MG63 (cell line): ENCODE results near the gene PIGR. TPM values are rescaled to one million over a fixed set of nuclear protein-coding genes. Genes with fewer than 3 reads are reported as not detected.
A peak's percentile ranks its signal among the peaks of the same experiment; 100 is the strongest.

Source experiments
- DNase-seq: peaks from one replicate; pipeline ENCODE4 v3.0.0-alpha.2; 2020
- H3K27me3 ChIP-seq: fragments of 250-450 bp; sonication (Bioruptor Pico); 2 replicates; pipeline ENCODE4 v1.5.1; 2020; ENCODE audit warnings: mild to moderate bottlenecking, moderate library complexity
- H3K36me3 ChIP-seq: fragments of 250-450 bp; sonication (Bioruptor Pico); 2 replicates; pipeline ENCODE4 v1.5.1; 2020; ENCODE audit warnings: mild to moderate bottlenecking, moderate library complexity
- H3K4me3 ChIP-seq: fragments of 250-450 bp; sonication (Bioruptor Pico); 2 replicates; pipeline ENCODE4 v1.5.1; 2020; ENCODE audit warnings: mild to moderate bottlenecking, moderate library complexity
- H3K9me3 ChIP-seq: fragments of 250-450 bp; sonication (Bioruptor Pico); 2 replicates; pipeline ENCODE4 v1.5.1; 2020; ENCODE audit warnings: mild to moderate bottlenecking, moderate library complexity
- total RNA-seq: library from RNA; depleted of rRNA; stranded (reverse); fragments of >200 nt; shearing (Covaris generic); gene quantifications from 2 replicates; pipeline ENCODE4 v1.2.3, GENCODE V29; 2014; ENCODE audit warnings: low replicate concordance

The PIGR gene
- total RNA-seq, 1 experiment from 2014 or later, result not detected

DNA sequence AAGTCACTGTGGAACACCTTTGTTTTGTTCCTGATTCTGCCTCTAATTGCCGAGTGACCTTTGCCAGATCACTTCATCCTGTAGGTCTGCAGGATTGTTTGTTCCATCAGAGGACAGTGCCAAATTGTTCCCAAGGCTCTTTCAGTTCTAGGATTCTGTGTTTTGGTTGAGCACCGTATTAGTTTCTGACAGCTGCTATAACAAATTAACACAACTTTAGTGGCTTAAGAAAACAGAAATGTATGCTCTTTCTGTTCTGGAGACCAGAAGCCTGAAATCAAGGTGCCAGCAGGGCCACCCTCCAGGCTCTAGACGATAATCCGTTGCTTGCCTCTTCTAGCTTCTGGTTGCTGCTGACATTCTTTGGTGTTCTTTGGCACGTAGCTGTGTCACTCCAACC is 3.4 kb upstream of the PIGR start:
- Histone ChIP-seq H3K9me3 (no peaks in the 10 kb centered on the region), H3K27me3 (peaks cover 3% of the 10 kb centered on the region; the same call in 1 of the 2 replicates), H3K4me3 (no peak overlapping the region), H3K36me3 (no peaks in the 10 kb centered on the region)
- no peak for DNase-seq

GRCh38 chr1:206949208-206949607 is 2.9 kb upstream of the PIGR start:
- no peak for DNase-seq
- no peak overlapping the region for H3K4me3 ChIP-seq
- no peaks in the 10 kb centered on the region for H3K36me3 ChIP-seq
- H3K27me3 ChIP-seq, result peaks cover 7% of the 10 kb centered on the region
- H3K9me3 ChIP-seq, result no peaks in the 10 kb centered on the region

DNA sequence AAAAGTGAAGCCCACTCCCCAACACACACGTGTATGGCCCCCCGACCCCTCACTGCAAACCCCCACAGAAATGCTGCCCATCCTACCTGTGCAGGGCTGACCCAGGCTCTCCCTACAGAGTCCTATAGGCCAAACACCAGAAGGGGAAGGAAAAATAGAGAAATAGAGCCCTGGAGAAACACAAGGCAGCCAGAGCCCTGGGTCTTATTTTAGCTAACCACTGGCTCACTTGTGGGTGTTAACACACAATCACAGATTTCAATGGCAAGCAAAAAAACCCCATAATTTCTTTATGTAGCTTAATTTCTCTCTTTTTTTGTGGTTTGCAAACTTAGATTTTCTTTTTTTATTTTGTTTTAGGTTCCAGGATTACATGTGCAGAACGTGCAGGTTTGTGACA is 989 bp upstream of the PIGR start:
- no peak overlapping the region for H3K4me3 ChIP-seq
- H3K27me3 ChIP-seq, result peaks cover 14% of the 10 kb centered on the region
- H3K36me3 ChIP-seq, result no peaks in the 10 kb centered on the region
- no peaks in the 10 kb centered on the region for H3K9me3 ChIP-seq
- DNase-seq, result no peak

- Histone ChIP-seq H3K4me3 (no peak overlapping the region), H3K27me3 (peaks cover 14% of the 10 kb centered on the region), H3K36me3 (no peaks in the 10 kb centered on the region), H3K9me3 (no peaks in the 10 kb centered on the region)
- no peak for DNase-seq
These were observed 487 bp downstream of the PIGR start for GRCh38 chr1:206945779-206946178.

DNA sequence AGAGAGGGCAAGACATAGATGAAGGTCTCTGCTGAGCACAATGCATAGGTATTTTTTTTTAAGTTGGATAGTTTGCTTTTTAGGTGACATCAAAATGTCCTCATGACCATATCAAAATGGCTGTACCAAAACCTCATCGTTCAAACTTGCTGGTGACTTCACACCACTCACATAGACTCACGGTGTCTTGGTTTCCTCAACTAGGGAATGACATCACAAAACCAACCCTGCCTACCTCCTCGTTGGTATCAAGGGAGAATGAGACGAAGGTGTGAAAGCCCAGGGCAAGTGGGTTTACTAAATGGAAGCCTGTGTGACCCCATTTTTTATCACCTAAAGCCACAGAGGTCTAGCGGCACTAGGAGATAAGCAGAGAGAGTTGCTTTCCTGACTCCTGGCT is 1.6 kb downstream of the PIGR start:
- H3K4me3 ChIP-seq, result no peak overlapping the region
- H3K36me3 ChIP-seq, result no peaks in the 10 kb centered on the region
- DNase-seq, result no peak
- H3K9me3 ChIP-seq, result no peaks in the 10 kb centered on the region
- peaks cover 14% of the 10 kb centered on the region for H3K27me3 ChIP-seq

DNA sequence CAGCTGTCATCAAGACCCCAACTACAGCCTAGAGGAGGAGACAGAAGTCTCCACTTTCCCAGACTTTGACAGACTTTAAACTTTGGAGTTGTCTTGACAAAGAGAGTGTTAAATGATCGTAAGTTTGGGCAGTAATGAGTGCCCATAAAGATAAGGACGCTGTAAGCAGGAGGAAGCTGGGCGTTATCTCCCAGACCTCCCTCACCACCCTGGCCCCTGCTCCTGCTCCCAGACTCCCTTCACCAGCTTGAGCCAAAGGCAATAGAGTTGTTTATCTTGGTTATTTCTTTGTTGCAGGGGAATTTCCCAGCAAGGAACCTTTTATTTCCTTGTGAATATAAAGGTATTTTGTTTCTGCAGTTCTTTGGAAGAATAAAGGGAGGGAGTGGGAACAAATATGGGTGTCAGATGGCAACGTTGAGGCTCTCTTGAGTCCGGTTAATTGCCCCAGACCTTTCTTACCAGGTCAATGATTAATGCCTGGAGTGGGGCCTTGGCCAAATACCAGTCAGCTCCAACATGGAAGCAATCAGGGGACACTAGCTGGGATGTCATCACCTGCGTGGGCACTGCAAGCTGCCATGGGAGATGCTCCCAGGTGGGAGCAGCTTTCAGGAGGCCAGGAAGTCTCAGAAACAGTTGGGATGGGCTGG is 4.4 kb downstream of the PIGR start:
- no peaks in the 10 kb centered on the region for H3K36me3 ChIP-seq
- DNase-seq, result no peak
- no peaks in the 10 kb centered on the region for H3K9me3 ChIP-seq
- H3K27me3 ChIP-seq, result peaks cover 14% of the 10 kb centered on the region
- H3K4me3 ChIP-seq, result no peak overlapping the region

DNA sequence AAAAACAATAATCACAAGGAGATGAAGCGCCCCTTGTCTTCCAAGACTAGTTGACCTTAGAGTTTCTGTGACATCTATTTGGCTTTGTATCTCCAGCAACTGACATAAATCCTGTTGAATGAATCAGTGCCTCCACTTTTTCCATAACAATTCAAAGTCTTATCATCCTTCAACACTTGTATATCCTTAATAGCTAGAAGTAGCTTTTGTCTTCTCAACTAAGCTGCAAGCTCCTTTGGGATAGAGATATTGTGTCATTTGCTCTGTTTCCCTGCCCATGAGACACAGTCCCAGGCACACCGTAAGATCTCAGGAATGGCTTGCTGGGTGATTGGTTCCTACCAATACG is 5.7 kb downstream of the PIGR start:
- Histone ChIP-seq H3K36me3 (no peaks in the 10 kb centered on the region), H3K4me3 (no peak overlapping the region), H3K9me3 (no peaks in the 10 kb centered on the region), H3K27me3 (peaks cover 14% of the 10 kb centered on the region)
- DNase-seq, result no peak

- peaks cover 12% of the 10 kb centered on the region for H3K27me3 ChIP-seq
- no peak for DNase-seq
- no peaks in the 10 kb centered on the region for H3K9me3 ChIP-seq
- H3K36me3 ChIP-seq, result no peaks in the 10 kb centered on the region
- H3K4me3 ChIP-seq, result no peak overlapping the region
These were observed 6.3 kb downstream of the PIGR start for GRCh38 chr1:206939841-206940587.

- peaks cover 7% of the 10 kb centered on the region for H3K27me3 ChIP-seq
- no peaks in the 10 kb centered on the region for H3K9me3 ChIP-seq
- H3K36me3 ChIP-seq, result no peaks in the 10 kb centered on the region
- no peak overlapping the region for H3K4me3 ChIP-seq
- no peak for DNase-seq
These were observed 7.1 kb downstream of the PIGR start for GRCh38 chr1:206939131-206939530.

DNA sequence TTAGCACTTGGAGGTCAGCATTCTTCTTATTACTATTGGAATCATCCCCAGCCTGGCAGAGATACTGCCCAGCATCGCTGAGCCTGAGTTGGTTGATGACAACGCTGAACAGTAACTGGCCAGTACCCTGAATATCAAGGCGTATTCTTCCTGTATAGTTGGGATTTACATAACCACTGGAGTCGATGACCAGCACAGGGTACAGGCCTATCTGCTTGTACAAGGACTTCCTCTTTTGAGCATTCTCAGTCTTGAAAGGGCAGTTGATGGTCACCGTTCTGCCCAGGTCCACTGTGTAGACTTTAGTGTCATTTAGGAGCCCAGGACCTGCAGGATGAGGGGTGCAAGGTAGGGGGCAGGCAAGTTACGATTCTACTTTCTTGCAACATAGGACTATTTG is 8.8 kb downstream of the PIGR start:
- Histone ChIP-seq H3K9me3 (no peaks in the 10 kb centered on the region), H3K27me3 (no peaks in the 10 kb centered on the region), H3K36me3 (no peaks in the 10 kb centered on the region), H3K4me3 (no peak overlapping the region)
- DNase-seq, result no peak

- peak; percentile 57 for DNase-seq
- no peaks in the 10 kb centered on the region for H3K9me3 ChIP-seq
- no peaks in the 10 kb centered on the region for H3K27me3 ChIP-seq
- no peaks in the 10 kb centered on the region for H3K36me3 ChIP-seq
- no peak overlapping the region for H3K4me3 ChIP-seq
These were observed 10.7 kb downstream of the PIGR start for GRCh38 chr1:206935491-206936067.

DNA sequence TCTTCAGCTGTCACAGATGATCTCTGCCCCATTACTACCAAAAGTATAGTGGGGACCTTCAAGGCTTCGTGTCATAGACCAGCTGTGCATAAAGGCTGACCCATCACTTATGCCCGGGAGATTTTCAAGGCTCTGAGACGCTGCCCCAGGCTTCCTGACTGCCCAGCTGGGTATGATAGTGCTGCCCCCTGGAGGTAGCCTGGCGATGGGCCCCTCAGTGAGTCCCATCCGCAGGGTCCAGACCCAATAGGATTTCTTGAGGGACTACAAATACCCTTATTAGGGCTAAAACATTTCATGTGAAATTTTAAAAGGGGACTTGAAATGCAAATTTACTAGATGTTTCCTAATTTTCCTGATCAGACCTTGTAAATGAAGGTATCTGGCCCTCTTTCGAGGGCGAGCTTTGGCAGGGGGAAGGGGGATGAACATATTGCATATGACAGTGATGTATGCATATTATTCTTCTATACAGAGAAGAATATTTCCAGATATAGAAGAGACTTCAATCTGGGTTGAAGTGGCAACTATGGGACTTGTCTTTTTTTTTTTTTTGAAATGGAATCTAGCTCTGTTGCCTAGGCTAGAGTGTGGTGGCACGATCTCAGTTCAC is 12.8 kb downstream of the PIGR start:
- DNase-seq, result peak; percentile 32
- no peak overlapping the region for H3K4me3 ChIP-seq
- no peaks in the 10 kb centered on the region for H3K9me3 ChIP-seq
- H3K27me3 ChIP-seq, result no peaks in the 10 kb centered on the region
- H3K36me3 ChIP-seq, result no peaks in the 10 kb centered on the region

DNA sequence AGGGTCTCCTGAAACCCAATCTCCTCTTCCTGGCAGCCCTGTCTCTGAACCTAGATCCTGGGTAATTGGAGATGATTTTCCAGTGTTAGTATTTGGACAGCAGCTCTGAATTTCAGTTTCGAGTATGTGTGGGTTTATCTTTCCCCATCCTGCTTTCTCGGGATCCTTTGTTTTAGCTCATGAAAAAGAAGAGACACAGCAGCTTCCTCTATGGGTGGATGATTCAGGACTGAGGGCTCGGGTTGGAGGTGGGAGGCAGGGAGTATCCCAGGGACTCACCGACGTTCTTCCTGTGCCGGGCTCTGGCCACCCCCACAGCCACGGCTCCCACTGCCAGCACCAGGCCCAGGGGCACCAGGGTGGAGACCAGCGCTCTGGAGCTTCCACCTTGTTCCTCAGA is 14.1 kb downstream of the PIGR start:
- DNase-seq, result no peak
- Histone ChIP-seq H3K36me3 (no peaks in the 10 kb centered on the region), H3K27me3 (no peaks in the 10 kb centered on the region), H3K4me3 (no peak overlapping the region), H3K9me3 (no peaks in the 10 kb centered on the region)

DNA sequence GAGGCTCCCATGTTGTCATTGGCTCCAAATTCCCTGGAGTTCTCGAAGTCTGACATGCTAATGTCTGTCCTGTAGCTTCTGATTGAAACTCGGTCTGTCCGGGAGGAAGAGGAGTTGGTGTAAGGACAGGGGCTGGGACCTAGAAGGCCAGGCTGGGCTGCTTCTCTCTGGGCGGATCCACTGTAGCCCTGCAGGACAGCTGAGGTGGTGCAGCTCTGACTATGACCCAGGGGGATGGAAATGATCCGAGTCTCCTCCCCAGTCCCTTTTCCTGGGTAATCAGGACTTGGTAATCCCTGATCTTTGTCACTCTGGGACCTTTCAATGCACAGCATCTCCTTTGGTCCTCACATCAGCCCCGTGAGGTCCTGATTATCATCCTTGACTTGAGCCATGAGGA is 14.6 kb downstream of the PIGR start:
- no peak for DNase-seq
- H3K4me3 ChIP-seq, result no peak overlapping the region
- no peaks in the 10 kb centered on the region for H3K27me3 ChIP-seq
- H3K9me3 ChIP-seq, result no peaks in the 10 kb centered on the region
- H3K36me3 ChIP-seq, result no peaks in the 10 kb centered on the region

GRCh38 chr1:206930210-206930798 is 16.0 kb downstream of the PIGR start:
- no peaks in the 10 kb centered on the region for H3K27me3 ChIP-seq
- no peaks in the 10 kb centered on the region for H3K36me3 ChIP-seq
- no peak overlapping the region for H3K4me3 ChIP-seq
- DNase-seq, result no peak
- no peaks in the 10 kb centered on the region for H3K9me3 ChIP-seq

DNA sequence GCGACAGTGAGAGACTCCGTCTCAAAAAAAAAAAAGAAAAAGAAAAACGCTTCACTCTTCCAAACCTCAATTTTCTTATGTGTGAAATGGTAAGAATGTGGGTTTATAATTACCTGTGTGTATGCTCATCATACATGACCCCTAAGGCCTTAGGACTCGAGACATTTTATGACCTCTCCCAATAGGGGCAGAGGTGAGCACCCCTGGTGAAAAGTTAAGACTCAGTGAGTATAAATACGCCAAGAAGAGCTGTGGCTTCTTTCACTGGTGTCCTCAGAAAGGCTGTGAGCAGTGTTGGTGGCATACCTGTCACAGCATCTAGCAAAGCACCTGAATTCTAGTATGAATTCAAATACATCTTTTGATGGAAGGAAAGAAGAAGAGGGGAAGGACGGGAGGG is 16.7 kb downstream of the PIGR start:
- H3K9me3 ChIP-seq, result no peaks in the 10 kb centered on the region
- no peak overlapping the region for H3K4me3 ChIP-seq
- DNase-seq, result no peak
- H3K36me3 ChIP-seq, result no peaks in the 10 kb centered on the region
- H3K27me3 ChIP-seq, result no peaks in the 10 kb centered on the region

DNA sequence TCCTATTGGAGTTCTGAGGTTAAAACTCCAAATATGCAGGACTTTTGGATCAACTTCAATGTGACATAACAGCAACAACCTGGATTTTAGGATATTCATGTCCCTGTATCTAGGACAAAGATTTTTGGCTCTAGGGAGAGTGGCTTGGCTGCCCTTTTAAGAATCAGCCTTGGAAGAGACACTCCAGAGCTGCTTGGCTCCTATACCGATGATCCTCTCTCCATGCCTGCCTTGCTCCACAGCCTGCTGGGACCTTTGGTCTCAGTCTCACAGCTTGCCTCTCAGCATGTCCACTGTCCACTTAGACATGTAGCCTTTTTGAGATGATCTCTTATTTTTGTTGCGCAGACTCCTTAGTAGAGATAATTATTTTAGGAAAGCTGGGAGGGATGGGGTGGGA is 20.0 kb downstream of the PIGR start:
- Histone ChIP-seq H3K4me3 (no peak overlapping the region), H3K9me3 (no peaks in the 10 kb centered on the region), H3K27me3 (no peaks in the 10 kb centered on the region), H3K36me3 (no peaks in the 10 kb centered on the region)
- no peak for DNase-seq
